ENCODE data around the gene EVI5. TPM values are rescaled to one million over a fixed set of nuclear protein-coding genes. Genes with fewer than 3 reads are reported as not detected.

The EVI5 gene
- total RNA-seq, 1 donor from 2014 or later: 13.7 TPM

DNA sequence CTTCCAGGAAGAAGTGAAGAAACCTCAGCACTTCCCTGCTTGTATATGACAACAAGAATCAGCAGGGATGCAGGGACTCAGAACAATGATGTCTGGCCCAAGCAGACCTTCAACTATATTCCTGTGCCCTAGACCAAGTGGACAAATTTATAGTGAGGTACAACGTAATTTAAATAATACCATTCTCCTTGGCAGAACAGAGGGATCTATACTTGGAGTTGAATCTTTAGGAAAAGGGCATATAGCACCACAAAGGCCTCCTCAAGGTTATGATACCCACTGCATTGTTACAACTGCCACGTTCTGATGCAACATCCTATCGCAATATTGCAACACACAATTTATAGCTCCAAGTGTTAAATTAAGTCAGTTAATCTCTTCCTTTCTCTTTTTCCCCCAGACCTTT lies 269.1 kb downstream of the EVI5 start:
- H3K4me3 ChIP-seq: no peak overlapping the region
- no peaks in the 10 kb centered on the region for H3K27me3 ChIP-seq
- H2AFZ ChIP-seq (replicated peaks): no peak overlapping the region
- H4K20me1 ChIP-seq (ENCODE audit: low read depth): no peaks in the 10 kb centered on the region
- H3K4me3 Mint-ChIP-seq: no peak overlapping the region
- no peak overlapping the region for H3K4me2 ChIP-seq
- H3K4me1 Mint-ChIP-seq: no peaks in the 10 kb centered on the region
- DNase-seq (ENCODE audit: low spot score): no peak
- no peak overlapping the region for H3K9ac ChIP-seq
- H3F3A ChIP-seq (ENCODE audit: low read depth): no peaks in the 10 kb centered on the region
- no peaks in the 10 kb centered on the region for H3K4me1 ChIP-seq
- no peaks in the 10 kb centered on the region for H3K36me3 ChIP-seq
- H3K9me3 Mint-ChIP-seq: no peaks in the 10 kb centered on the region
- H3K36me3 Mint-ChIP-seq: peaks cover 6% of the 10 kb centered on the region
- no peak overlapping the region for H3K27ac ChIP-seq
- TF ChIP-seq, protein P1, sequence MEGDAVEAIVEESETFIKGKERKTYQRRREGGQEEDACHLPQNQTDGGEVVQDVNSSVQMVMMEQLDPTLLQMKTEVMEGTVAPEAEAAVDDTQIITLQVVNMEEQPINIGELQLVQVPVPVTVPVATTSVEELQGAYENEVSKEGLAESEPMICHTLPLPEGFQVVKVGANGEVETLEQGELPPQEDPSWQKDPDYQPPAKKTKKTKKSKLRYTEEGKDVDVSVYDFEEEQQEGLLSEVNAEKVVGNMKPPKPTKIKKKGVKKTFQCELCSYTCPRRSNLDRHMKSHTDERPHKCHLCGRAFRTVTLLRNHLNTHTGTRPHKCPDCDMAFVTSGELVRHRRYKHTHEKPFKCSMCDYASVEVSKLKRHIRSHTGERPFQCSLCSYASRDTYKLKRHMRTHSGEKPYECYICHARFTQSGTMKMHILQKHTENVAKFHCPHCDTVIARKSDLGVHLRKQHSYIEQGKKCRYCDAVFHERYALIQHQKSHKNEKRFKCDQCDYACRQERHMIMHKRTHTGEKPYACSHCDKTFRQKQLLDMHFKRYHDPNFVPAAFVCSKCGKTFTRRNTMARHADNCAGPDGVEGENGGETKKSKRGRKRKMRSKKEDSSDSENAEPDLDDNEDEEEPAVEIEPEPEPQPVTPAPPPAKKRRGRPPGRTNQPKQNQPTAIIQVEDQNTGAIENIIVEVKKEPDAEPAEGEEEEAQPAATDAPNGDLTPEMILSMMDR (IDR thresholded peaks at IDR 0.05): no peak
- TF ChIP-seq EZH2phosphoT487 (IDR thresholded peaks at IDR 0.05) (no peak), EZH2 (IDR thresholded peaks at IDR 0.05) (no peak)
- H3K9me3 ChIP-seq (ENCODE audit: low read depth): no peaks in the 10 kb centered on the region
- peaks cover 2% of the 10 kb centered on the region for H3K27me3 Mint-ChIP-seq (ENCODE audit: insufficient read depth, low read depth)
- H3K27ac Mint-ChIP-seq: no peak overlapping the region
- no peaks in the 10 kb centered on the region for H3K79me2 ChIP-seq (ENCODE audit: low read depth)

DNA sequence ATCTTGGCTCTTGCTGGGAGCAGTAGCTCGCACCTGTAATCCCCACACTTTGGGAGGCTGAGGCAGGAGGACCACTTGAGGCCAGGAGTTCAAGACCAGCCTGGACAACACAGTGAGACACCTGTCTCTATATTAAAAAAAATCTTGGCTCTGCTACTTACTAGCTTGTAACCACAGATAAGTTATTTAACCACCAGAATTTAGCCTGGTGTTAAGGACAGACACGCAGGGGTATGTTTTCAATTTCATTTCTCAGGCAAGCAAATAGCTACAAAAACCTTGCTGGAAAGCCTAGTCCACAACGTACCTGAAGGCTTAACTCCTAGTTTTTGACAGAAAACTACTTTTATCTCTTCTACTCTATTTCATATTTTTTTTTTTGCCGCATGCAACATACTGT lies 273.4 kb downstream of the EVI5 start:
- H3K4me1 ChIP-seq: no peaks in the 10 kb centered on the region
- H3F3A ChIP-seq (ENCODE audit: low read depth): no peaks in the 10 kb centered on the region
- H3K9me3 ChIP-seq (ENCODE audit: low read depth): no peaks in the 10 kb centered on the region
- no peaks in the 10 kb centered on the region for H3K27me3 ChIP-seq
- H4K20me1 ChIP-seq (ENCODE audit: low read depth): no peaks in the 10 kb centered on the region
- no peaks in the 10 kb centered on the region for H3K4me1 Mint-ChIP-seq
- H3K4me3 ChIP-seq: no peak overlapping the region
- H3K27ac Mint-ChIP-seq: no peak overlapping the region
- DNase-seq (ENCODE audit: low spot score): no peak
- H3K36me3 Mint-ChIP-seq: peaks cover 4% of the 10 kb centered on the region
- H3K4me3 Mint-ChIP-seq: no peak overlapping the region
- H3K9me3 Mint-ChIP-seq: no peaks in the 10 kb centered on the region
- no peak overlapping the region for H2AFZ ChIP-seq (replicated peaks)
- H3K4me2 ChIP-seq: no peak overlapping the region
- no peaks in the 10 kb centered on the region for H3K79me2 ChIP-seq (ENCODE audit: low read depth)
- H3K9ac ChIP-seq: no peak overlapping the region
- TF ChIP-seq, protein P1 (IDR thresholded peaks at IDR 0.05): no peak
- TF ChIP-seq EZH2phosphoT487 (IDR thresholded peaks at IDR 0.05) (no peak), EZH2 (IDR thresholded peaks at IDR 0.05) (no peak)
- no peaks in the 10 kb centered on the region for H3K36me3 ChIP-seq
- H3K27me3 Mint-ChIP-seq (ENCODE audit: insufficient read depth, low read depth): peaks cover 2% of the 10 kb centered on the region
- no peak overlapping the region for H3K27ac ChIP-seq

DNA sequence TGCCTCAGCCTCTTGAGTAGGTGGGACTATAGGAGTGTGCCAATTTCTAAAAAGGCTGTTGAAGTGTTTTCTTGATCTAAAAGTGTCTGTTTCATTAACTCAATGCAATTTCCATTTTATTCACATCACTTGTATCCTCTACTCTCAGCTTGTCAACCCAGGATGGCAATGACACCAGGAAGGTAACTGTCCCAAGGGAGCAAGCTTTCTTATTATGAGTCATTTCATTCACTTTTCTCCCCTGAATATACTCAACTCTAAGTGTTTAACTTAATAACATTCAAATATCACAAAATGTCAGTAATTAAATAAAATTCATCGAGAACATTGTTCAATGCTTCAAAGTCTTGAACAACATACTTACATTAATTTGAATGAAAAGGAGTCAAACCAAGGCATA lies 275.3 kb downstream of the EVI5 start:
- Histone ChIP-seq H3K4me2 (no peak overlapping the region), H3K79me2 (ENCODE audit: low read depth) (no peaks in the 10 kb centered on the region), H3K4me3 (no peak overlapping the region), H3F3A (ENCODE audit: low read depth) (no peaks in the 10 kb centered on the region), H3K9ac (no peak overlapping the region), H3K27ac (no peak overlapping the region), H4K20me1 (ENCODE audit: low read depth) (no peaks in the 10 kb centered on the region), H2AFZ (replicated peaks) (no peak overlapping the region), H3K4me1 (no peaks in the 10 kb centered on the region), H3K27me3 (no peaks in the 10 kb centered on the region), H3K9me3 (ENCODE audit: low read depth) (no peaks in the 10 kb centered on the region), H3K36me3 (no peaks in the 10 kb centered on the region)
- H3K27me3 Mint-ChIP-seq (ENCODE audit: insufficient read depth, low read depth): peaks cover 2% of the 10 kb centered on the region
- no peak overlapping the region for H3K4me3 Mint-ChIP-seq
- no peak overlapping the region for H3K27ac Mint-ChIP-seq
- DNase-seq (ENCODE audit: low spot score): no peak
- H3K4me1 Mint-ChIP-seq: no peaks in the 10 kb centered on the region
- peaks cover 4% of the 10 kb centered on the region for H3K36me3 Mint-ChIP-seq
- no peaks in the 10 kb centered on the region for H3K9me3 Mint-ChIP-seq
- TF ChIP-seq EZH2 (IDR thresholded peaks at IDR 0.05): no peak
- TF ChIP-seq EZH2phosphoT487 (IDR thresholded peaks at IDR 0.05): no peak
- TF ChIP-seq, protein P1 (IDR thresholded peaks at IDR 0.05): no peak

Measured in neural progenitor cell (in vitro differentiated cells).